ENCODE measurements around the gene NRF1. TPM values are rescaled to one million over a fixed set of nuclear protein-coding genes. Genes with fewer than 3 reads are reported as not detected.
"Not testable (repeated sequence)": the region's sequence is repeated elsewhere in the genome, so short reads cannot be mapped to it uniquely, and the experiment has no call there.

NRF1 gene
- polyA plus RNA-seq, 4 donors: 7.6 to 15.6 (median 9.3) TPM

- H3K4me1 ChIP-seq (ENCODE audit: control insufficient read depth in 3 of 3, insufficient read depth in 2 of 3, low read depth in 1 of 3, low read length in 2 of 3): peaks cover 0 to 4% (median 0%) of the 10 kb centered on the region in 3 donors
- no peak overlapping the region for H3K4me3 ChIP-seq (ENCODE audit: low read depth in 1 of 3, low read length in 3 of 3)
- peaks cover 0 to 5% (median 0%) of the 10 kb centered on the region in 3 donors for H3K36me3 ChIP-seq (ENCODE audit: control insufficient read depth in 3 of 3, insufficient read depth in 2 of 3, low read depth in 1 of 3, low read length in 3 of 3)
- FAIRE-seq (no peak), DNase-seq (peak; percentile 33)
- no peaks in the 10 kb centered on the region for H3K27me3 ChIP-seq (ENCODE audit: control insufficient read depth in 3 of 3, insufficient read depth in 3 of 3, low read length in 3 of 3)
- no peaks in the 10 kb centered on the region for H3K9me3 ChIP-seq (ENCODE audit: control insufficient read depth in 2 of 2, insufficient read depth in 1 of 2, low read depth in 1 of 2, low read length in 1 of 2)
- WGBS, 3 donors: 34 to 57% (median 39%) methylated on average over 2 of the region's 2 CpGs
- H3K27ac ChIP-seq (ENCODE audit: low read depth in 1 of 3, low read length in 2 of 3): no peak overlapping the region
Measured at GRCh38 chr7:129644634-129645230, 33.2 kb downstream of the NRF1 start.

GRCh38 chr7:129646369-129647021 is 35.0 kb downstream of the NRF1 start:
- no peak for DNase-seq
- WGBS, 3 donors: 84 to 89% (median 87%) methylated on average over 4 of the region's 4 CpGs
- H3K27ac ChIP-seq (ENCODE audit: low read depth in 1 of 3, low read length in 2 of 3): no peak overlapping the region
- no peak for FAIRE-seq
- H3K4me1 ChIP-seq (ENCODE audit: control insufficient read depth in 3 of 3, insufficient read depth in 2 of 3, low read depth in 1 of 3, low read length in 2 of 3): no peaks in the 10 kb centered on the region
- no peak overlapping the region for H3K4me3 ChIP-seq (ENCODE audit: low read depth in 1 of 3, low read length in 3 of 3)
- no peaks in the 10 kb centered on the region for H3K9me3 ChIP-seq (ENCODE audit: control insufficient read depth in 2 of 2, insufficient read depth in 1 of 2, low read depth in 1 of 2, low read length in 1 of 2)
- H3K27me3 ChIP-seq (ENCODE audit: control insufficient read depth in 3 of 3, insufficient read depth in 3 of 3, low read length in 3 of 3): no peaks in the 10 kb centered on the region
- H3K36me3 ChIP-seq (ENCODE audit: control insufficient read depth in 3 of 3, insufficient read depth in 2 of 3, low read depth in 1 of 3, low read length in 3 of 3): peaks cover 0 to 5% (median 2%) of the 10 kb centered on the region in 3 donors

GRCh38 chr7:129649128-129649690 is 37.7 kb downstream of the NRF1 start:
- no peaks in the 10 kb centered on the region for H3K4me1 ChIP-seq (ENCODE audit: control insufficient read depth in 3 of 3, insufficient read depth in 2 of 3, low read depth in 1 of 3, low read length in 2 of 3)
- H3K27me3 ChIP-seq (ENCODE audit: control insufficient read depth in 3 of 3, insufficient read depth in 3 of 3, low read length in 3 of 3): no peaks in the 10 kb centered on the region
- no peak for FAIRE-seq
- WGBS, 3 donors: 68 to 87% (median 71%) methylated on average over 1 of the region's 1 CpG
- no peaks in the 10 kb centered on the region for H3K9me3 ChIP-seq (ENCODE audit: control insufficient read depth in 2 of 2, insufficient read depth in 1 of 2, low read depth in 1 of 2, low read length in 1 of 2)
- no peak overlapping the region for H3K27ac ChIP-seq (ENCODE audit: low read depth in 1 of 3, low read length in 2 of 3)
- no peak for DNase-seq
- H3K36me3 ChIP-seq (ENCODE audit: control insufficient read depth in 3 of 3, insufficient read depth in 2 of 3, low read depth in 1 of 3, low read length in 3 of 3): peaks cover 0 to 3% (median 2%) of the 10 kb centered on the region in 3 donors
- H3K4me3 ChIP-seq (ENCODE audit: low read depth in 1 of 3, low read length in 3 of 3): no peak overlapping the region

- no peaks in the 10 kb centered on the region for H3K4me1 ChIP-seq (ENCODE audit: control insufficient read depth in 3 of 3, insufficient read depth in 2 of 3, low read depth in 1 of 3, low read length in 2 of 3)
- FAIRE-seq: no peak
- 83 to 94% (median 86%) methylated on average over 5 of the region's 5 CpGs for WGBS, 3 donors
- no peak overlapping the region for H3K4me3 ChIP-seq (ENCODE audit: low read depth in 1 of 3, low read length in 3 of 3)
- H3K27ac ChIP-seq (ENCODE audit: low read depth in 1 of 3, low read length in 2 of 3): no peak overlapping the region
- H3K27me3 ChIP-seq (ENCODE audit: control insufficient read depth in 3 of 3, insufficient read depth in 3 of 3, low read length in 3 of 3): no peaks in the 10 kb centered on the region
- DNase-seq: no peak
- H3K36me3 ChIP-seq (ENCODE audit: control insufficient read depth in 3 of 3, insufficient read depth in 2 of 3, low read depth in 1 of 3, low read length in 3 of 3): peaks cover 0 to 3% (median 2%) of the 10 kb centered on the region in 3 donors
- H3K9me3 ChIP-seq (ENCODE audit: control insufficient read depth in 2 of 2, insufficient read depth in 1 of 2, low read depth in 1 of 2, low read length in 1 of 2): no peaks in the 10 kb centered on the region
Measured at GRCh38 chr7:129650056-129650758, 38.7 kb downstream of the NRF1 start.

GRCh38 chr7:129652914-129653313 is 41.4 kb downstream of the NRF1 start:
- no peak overlapping the region for H3K27ac ChIP-seq (ENCODE audit: low read depth in 1 of 3, low read length in 2 of 3)
- H3K4me3 ChIP-seq (ENCODE audit: low read depth in 1 of 3, low read length in 3 of 3): no peak overlapping the region
- H3K4me1 ChIP-seq (ENCODE audit: control insufficient read depth in 3 of 3, insufficient read depth in 2 of 3, low read depth in 1 of 3, low read length in 2 of 3): no peaks in the 10 kb centered on the region
- H3K9me3 ChIP-seq (ENCODE audit: control insufficient read depth in 2 of 2, insufficient read depth in 1 of 2, low read depth in 1 of 2, low read length in 1 of 2): no peaks in the 10 kb centered on the region
- DNase-seq (no peak), FAIRE-seq (no peak)
- H3K36me3 ChIP-seq (ENCODE audit: control insufficient read depth in 3 of 3, insufficient read depth in 2 of 3, low read depth in 1 of 3, low read length in 3 of 3): peaks cover 2 to 9% (median 3%) of the 10 kb centered on the region in 3 donors
- WGBS, 3 donors: 76 to 97% (median 78%) methylated on average over 1 of the region's 1 CpG
- no peaks in the 10 kb centered on the region for H3K27me3 ChIP-seq (ENCODE audit: control insufficient read depth in 3 of 3, insufficient read depth in 3 of 3, low read length in 3 of 3)

GRCh38 chr7:129655811-129656210 is 44.3 kb downstream of the NRF1 start:
- Histone ChIP-seq H3K27ac (ENCODE audit: low read depth in 1 of 3, low read length in 2 of 3) (no peak overlapping the region), H3K9me3 (ENCODE audit: control insufficient read depth in 2 of 2, insufficient read depth in 1 of 2, low read depth in 1 of 2, low read length in 1 of 2) (peaks cover 2 to 6% of the 10 kb centered on the region in 2 donors), H3K4me3 (ENCODE audit: low read depth in 1 of 3, low read length in 3 of 3) (no peak overlapping the region), H3K36me3 (ENCODE audit: control insufficient read depth in 3 of 3, insufficient read depth in 2 of 3, low read depth in 1 of 3, low read length in 3 of 3) (peaks cover 4 to 21% (median 11%) of the 10 kb centered on the region in 3 donors), H3K4me1 (ENCODE audit: control insufficient read depth in 3 of 3, insufficient read depth in 2 of 3, low read depth in 1 of 3, low read length in 2 of 3) (no peaks in the 10 kb centered on the region), H3K27me3 (ENCODE audit: control insufficient read depth in 3 of 3, insufficient read depth in 3 of 3, low read length in 3 of 3) (no peaks in the 10 kb centered on the region)
- FAIRE-seq (no peak), DNase-seq (no peak)
- 81 to 96% (median 88%) methylated on average over 3 of the region's 3 CpGs for WGBS, 3 donors

GRCh38 chr7:129657363-129657762 is 45.8 kb downstream of the NRF1 start:
- DNase-seq (no peak), FAIRE-seq (no peak)
- Histone ChIP-seq H3K36me3 (ENCODE audit: control insufficient read depth in 3 of 3, insufficient read depth in 2 of 3, low read depth in 1 of 3, low read length in 3 of 3) (peaks cover 6 to 26% (median 17%) of the 10 kb centered on the region in 3 donors), H3K27ac (ENCODE audit: low read depth in 1 of 3, low read length in 2 of 3) (no peak overlapping the region), H3K27me3 (ENCODE audit: control insufficient read depth in 3 of 3, insufficient read depth in 3 of 3, low read length in 3 of 3) (no peaks in the 10 kb centered on the region), H3K4me3 (ENCODE audit: low read depth in 1 of 3, low read length in 3 of 3) (no peak overlapping the region), H3K4me1 (ENCODE audit: control insufficient read depth in 3 of 3, insufficient read depth in 2 of 3, low read depth in 1 of 3, low read length in 2 of 3) (no peaks in the 10 kb centered on the region), H3K9me3 (ENCODE audit: control insufficient read depth in 2 of 2, insufficient read depth in 1 of 2, low read depth in 1 of 2, low read length in 1 of 2) (peaks cover 4 to 20% of the 10 kb centered on the region in 2 donors)
- 92 to 93% (median 93%) methylated on average over 8 of the region's 8 CpGs for WGBS, 3 donors

GRCh38 chr7:129659907-129660306 is 48.4 kb downstream of the NRF1 start:
- not testable (repeated sequence) for H3K4me1 ChIP-seq (ENCODE audit: control insufficient read depth in 3 of 3, insufficient read depth in 2 of 3, low read depth in 1 of 3, low read length in 2 of 3); FAIRE-seq; DNase-seq; H3K27ac ChIP-seq (ENCODE audit: low read depth in 1 of 3, low read length in 2 of 3); H3K4me3 ChIP-seq (ENCODE audit: low read depth in 1 of 3, low read length in 3 of 3); H3K27me3 ChIP-seq (ENCODE audit: control insufficient read depth in 3 of 3, insufficient read depth in 3 of 3, low read length in 3 of 3)
- H3K9me3 ChIP-seq (ENCODE audit: control insufficient read depth in 2 of 2, insufficient read depth in 1 of 2, low read depth in 1 of 2, low read length in 1 of 2): peaks cover 4 to 20% of the 10 kb centered on the region in 2 donors
- H3K36me3 ChIP-seq (ENCODE audit: control insufficient read depth in 3 of 3, insufficient read depth in 2 of 3, low read depth in 1 of 3, low read length in 3 of 3): peaks cover 6 to 31% (median 17%) of the 10 kb centered on the region in 3 donors
- WGBS, 3 donors: 68 to 82% (median 77%) methylated on average over 2 of the region's 2 CpGs
